ENCODE data around the gene AMH. TPM values are rescaled to one million over a fixed set of nuclear protein-coding genes. Genes with fewer than 3 reads are reported as not detected.

Gene AMH
- total RNA-seq, 5 donors from 2014 or later (not counting 1 experiment from before 2014, with no cell fraction given): 2.1 to 13.5 (median 5.3) TPM

GRCh38 chr19:2219726-2220125 is 29.4 kb upstream of the AMH start:
- ATAC-seq (replicated peaks in 1 of 4): no peak
- Mint-ChIP-seq H3K9me3 (no peaks in the 10 kb centered on the region), H3K36me3 (peaks cover 20% of the 10 kb centered on the region), H3K27ac (no peak overlapping the region), H3K27me3 (no peaks in the 10 kb centered on the region), H3K4me3 (no peak overlapping the region), H3K4me1 (peaks cover 10 to 19% (median 16%) of the 10 kb centered on the region in 3 donors)
- H3K4me3 ChIP-seq (ENCODE audit: control insufficient read depth in 1 of 2, extremely low read depth in 1 of 2, low read length in 1 of 2): no peak overlapping the region
- no peaks in the 10 kb centered on the region for H3K27me3 ChIP-seq (replicated peaks in 1 of 2; ENCODE audit: control insufficient read depth in 2 of 2, extremely low read depth in 1 of 2, insufficient read depth in 2 of 2, low read length in 1 of 2)
- no peak overlapping the region for H3K27ac ChIP-seq (ENCODE audit: low read length)
- DNase-seq: no peak
- WGBS (ENCODE audit: insufficient coverage): 97% methylated on average over 21 of the region's 21 CpGs
- ChIA-PET CTCF (no interaction called here), POLR2A (no interaction called here)
- peaks cover 0 to 21% of the 10 kb centered on the region in 2 experiments for H3K4me1 ChIP-seq (ENCODE audit: control insufficient read depth in 1 of 2, extremely low read depth in 1 of 2, insufficient read depth in 2 of 2, low read length in 2 of 2)
- peaks cover 11 to 51% of the 10 kb centered on the region in 2 donors for H3K36me3 ChIP-seq (ENCODE audit: control insufficient read depth in 2 of 2, extremely low read depth in 1 of 2, insufficient read depth in 1 of 2, low read length in 1 of 2)
- H3K9me3 ChIP-seq: no peaks in the 10 kb centered on the region

- ATAC-seq (replicated peaks in 1 of 4) (no peak), DNase-seq (no peak)
- no peak overlapping the region for H3K27ac Mint-ChIP-seq
- peaks cover 23% of the 10 kb centered on the region for H3K36me3 Mint-ChIP-seq
- Histone ChIP-seq H3K27ac (ENCODE audit: low read length) (no peak overlapping the region), H3K36me3 (ENCODE audit: control insufficient read depth in 2 of 2, extremely low read depth in 1 of 2, insufficient read depth in 1 of 2, low read length in 1 of 2) (peaks cover 15 to 59% of the 10 kb centered on the region in 2 donors), H3K4me1 (ENCODE audit: control insufficient read depth in 1 of 2, extremely low read depth in 1 of 2, insufficient read depth in 2 of 2, low read length in 2 of 2) (peaks cover 0 to 5% of the 10 kb centered on the region in 2 experiments), H3K27me3 (replicated peaks in 1 of 2; ENCODE audit: control insufficient read depth in 2 of 2, extremely low read depth in 1 of 2, insufficient read depth in 2 of 2, low read length in 1 of 2) (no peaks in the 10 kb centered on the region), H3K9me3 (no peaks in the 10 kb centered on the region), H3K4me3 (ENCODE audit: control insufficient read depth in 1 of 2, extremely low read depth in 1 of 2, low read length in 1 of 2) (no peak overlapping the region)
- H3K27me3 Mint-ChIP-seq: no peaks in the 10 kb centered on the region
- ChIA-PET POLR2A (no interaction called here), CTCF (interaction anchor here in 1 of 2 donors (0.5 kb wide), 1 partner anchor 66 kb away, joined by 4 read pairs; no protein-coding TSS in a partner anchor)
- no peaks in the 10 kb centered on the region for H3K9me3 Mint-ChIP-seq
- H3K4me3 Mint-ChIP-seq: no peak overlapping the region
- WGBS (ENCODE audit: insufficient coverage): 97% methylated on average over 19 of the region's 20 CpGs
- H3K4me1 Mint-ChIP-seq: peaks cover 0 to 6% (median 5%) of the 10 kb centered on the region in 3 donors
Observed at GRCh38 chr19:2221250-2221831, 27.8 kb upstream of the AMH start.

DNA sequence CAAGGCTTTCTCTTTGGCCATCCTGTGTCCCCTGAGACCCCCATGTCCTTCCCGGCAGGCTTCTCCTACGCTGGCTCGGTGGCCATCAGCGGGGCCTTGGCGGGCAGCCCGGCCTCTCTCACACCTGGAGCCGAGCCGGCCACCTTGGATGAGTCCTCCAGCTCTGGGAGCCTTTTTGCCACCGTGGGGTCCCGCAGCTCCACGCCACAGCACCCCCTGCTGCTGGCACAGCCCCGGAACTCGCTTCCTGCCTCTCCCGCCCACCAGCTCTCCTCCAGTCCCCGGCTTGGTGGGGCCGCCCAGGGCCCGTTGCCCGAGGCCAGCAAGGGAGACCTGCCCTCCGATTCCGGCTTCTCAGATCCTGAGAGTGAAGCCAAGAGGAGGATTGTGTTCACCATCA is 27.2 kb upstream of the AMH start:
- H3K4me1 ChIP-seq (ENCODE audit: control insufficient read depth in 1 of 2, extremely low read depth in 1 of 2, insufficient read depth in 2 of 2, low read length in 2 of 2): peaks cover 0 to 5% of the 10 kb centered on the region in 2 experiments
- H3K27me3 Mint-ChIP-seq: no peaks in the 10 kb centered on the region
- DNase-seq: peak in 1 of 35 experiments; percentile 9
- ChIA-PET POLR2A (no interaction called here), CTCF (interaction anchor here in 1 of 2 donors (0.5 kb wide), 1 partner anchor 66 kb away, joined by 4 read pairs; no protein-coding TSS in a partner anchor)
- no peak overlapping the region for H3K27ac ChIP-seq (ENCODE audit: low read length)
- no peak overlapping the region for H3K4me3 Mint-ChIP-seq
- H3K27ac Mint-ChIP-seq: no peak overlapping the region
- H3K9me3 ChIP-seq: no peaks in the 10 kb centered on the region
- H3K4me1 Mint-ChIP-seq: peaks cover 0 to 6% (median 5%) of the 10 kb centered on the region in 3 donors
- H3K4me3 ChIP-seq (ENCODE audit: control insufficient read depth in 1 of 2, extremely low read depth in 1 of 2, low read length in 1 of 2): no peak overlapping the region
- ATAC-seq (replicated peaks in 1 of 4): no peak
- peaks cover 15 to 54% of the 10 kb centered on the region in 2 donors for H3K36me3 ChIP-seq (ENCODE audit: control insufficient read depth in 2 of 2, extremely low read depth in 1 of 2, insufficient read depth in 1 of 2, low read length in 1 of 2)
- no peaks in the 10 kb centered on the region for H3K9me3 Mint-ChIP-seq
- H3K27me3 ChIP-seq (replicated peaks in 1 of 2; ENCODE audit: control insufficient read depth in 2 of 2, extremely low read depth in 1 of 2, insufficient read depth in 2 of 2, low read length in 1 of 2): no peaks in the 10 kb centered on the region
- peaks cover 23% of the 10 kb centered on the region for H3K36me3 Mint-ChIP-seq
- 92% methylated on average over 18 of the region's 20 CpGs for WGBS (ENCODE audit: insufficient coverage)

GRCh38 chr19:2223391-2223790 is 25.7 kb upstream of the AMH start:
- 93% methylated on average over 3 of the region's 18 CpGs for WGBS (ENCODE audit: insufficient coverage)
- H3K4me1 ChIP-seq (ENCODE audit: control insufficient read depth in 1 of 2, extremely low read depth in 1 of 2, insufficient read depth in 2 of 2, low read length in 2 of 2): peaks cover 0 to 5% of the 10 kb centered on the region in 2 experiments
- POLR2A ChIA-PET: no interaction called here
- Mint-ChIP-seq H3K4me1 (peaks cover 0 to 6% (median 5%) of the 10 kb centered on the region in 3 donors), H3K9me3 (no peaks in the 10 kb centered on the region), H3K4me3 (no peak overlapping the region), H3K36me3 (peaks cover 18% of the 10 kb centered on the region), H3K27me3 (no peaks in the 10 kb centered on the region), H3K27ac (no peak overlapping the region)
- no peak overlapping the region for H3K27ac ChIP-seq (ENCODE audit: low read length)
- no peaks in the 10 kb centered on the region for H3K27me3 ChIP-seq (replicated peaks in 1 of 2; ENCODE audit: control insufficient read depth in 2 of 2, extremely low read depth in 1 of 2, insufficient read depth in 2 of 2, low read length in 1 of 2)
- no peaks in the 10 kb centered on the region for H3K9me3 ChIP-seq
- DNase-seq (no peak), ATAC-seq (replicated peaks in 1 of 4) (no peak)
- H3K36me3 ChIP-seq (ENCODE audit: control insufficient read depth in 2 of 2, extremely low read depth in 1 of 2, insufficient read depth in 1 of 2, low read length in 1 of 2): peaks cover 12 to 46% of the 10 kb centered on the region in 2 donors
- CTCF ChIA-PET: no interaction called here
- no peak overlapping the region for H3K4me3 ChIP-seq (ENCODE audit: control insufficient read depth in 1 of 2, extremely low read depth in 1 of 2, low read length in 1 of 2)

GRCh38 chr19:2223959-2224358 is 25.2 kb upstream of the AMH start:
- Histone ChIP-seq H3K4me3 (ENCODE audit: control insufficient read depth in 1 of 2, extremely low read depth in 1 of 2, low read length in 1 of 2) (no peak overlapping the region), H3K9me3 (no peaks in the 10 kb centered on the region), H3K27me3 (replicated peaks in 1 of 2; ENCODE audit: control insufficient read depth in 2 of 2, extremely low read depth in 1 of 2, insufficient read depth in 2 of 2, low read length in 1 of 2) (no peaks in the 10 kb centered on the region), H3K27ac (ENCODE audit: low read length) (no peak overlapping the region), H3K4me1 (ENCODE audit: control insufficient read depth in 1 of 2, extremely low read depth in 1 of 2, insufficient read depth in 2 of 2, low read length in 2 of 2) (peaks cover 0 to 5% of the 10 kb centered on the region in 2 experiments), H3K36me3 (ENCODE audit: control insufficient read depth in 2 of 2, extremely low read depth in 1 of 2, insufficient read depth in 1 of 2, low read length in 1 of 2) (peaks cover 12 to 47% of the 10 kb centered on the region in 2 donors)
- ChIA-PET POLR2A (no interaction called here), CTCF (no interaction called here)
- H3K4me1 Mint-ChIP-seq: peaks cover 0 to 6% (median 5%) of the 10 kb centered on the region in 3 donors
- DNase-seq (peak in 23 of 35 experiments; percentile 11 to 60 (median 21)), ATAC-seq (replicated peaks in 1 of 4) (peak; percentile 29 to 66 (median 58))
- H3K36me3 Mint-ChIP-seq: peaks cover 18% of the 10 kb centered on the region
- no peak overlapping the region for H3K27ac Mint-ChIP-seq
- H3K4me3 Mint-ChIP-seq: no peak overlapping the region
- no peaks in the 10 kb centered on the region for H3K9me3 Mint-ChIP-seq
- no peaks in the 10 kb centered on the region for H3K27me3 Mint-ChIP-seq
- 53% methylated on average over 4 of the region's 14 CpGs for WGBS (ENCODE audit: insufficient coverage)

GRCh38 chr19:2224754-2225349 is 24.3 kb upstream of the AMH start:
- Histone ChIP-seq H3K4me1 (ENCODE audit: control insufficient read depth in 1 of 2, extremely low read depth in 1 of 2, insufficient read depth in 2 of 2, low read length in 2 of 2) (peaks cover 0 to 5% of the 10 kb centered on the region in 2 experiments), H3K27ac (ENCODE audit: low read length) (no peak overlapping the region), H3K27me3 (replicated peaks in 1 of 2; ENCODE audit: control insufficient read depth in 2 of 2, extremely low read depth in 1 of 2, insufficient read depth in 2 of 2, low read length in 1 of 2) (no peaks in the 10 kb centered on the region), H3K4me3 (ENCODE audit: control insufficient read depth in 1 of 2, extremely low read depth in 1 of 2, low read length in 1 of 2) (no peak overlapping the region), H3K36me3 (ENCODE audit: control insufficient read depth in 2 of 2, extremely low read depth in 1 of 2, insufficient read depth in 1 of 2, low read length in 1 of 2) (peaks cover 18 to 42% of the 10 kb centered on the region in 2 donors), H3K9me3 (no peaks in the 10 kb centered on the region)
- peaks cover 21% of the 10 kb centered on the region for H3K36me3 Mint-ChIP-seq
- H3K27me3 Mint-ChIP-seq: no peaks in the 10 kb centered on the region
- peaks cover 0 to 6% (median 5%) of the 10 kb centered on the region in 3 donors for H3K4me1 Mint-ChIP-seq
- H3K9me3 Mint-ChIP-seq: no peaks in the 10 kb centered on the region
- H3K27ac Mint-ChIP-seq: no peak overlapping the region
- ChIA-PET CTCF (no interaction called here), POLR2A (no interaction called here)
- WGBS (ENCODE audit: insufficient coverage): 95% methylated on average over 12 of the region's 13 CpGs
- no peak overlapping the region for H3K4me3 Mint-ChIP-seq
- DNase-seq (no peak), ATAC-seq (replicated peaks in 1 of 4) (no peak)
